NOMO-1 (cell line): ENCODE measurements around the gene NAPSA.
"Not testable (repeated sequence)": the region's sequence is repeated elsewhere in the genome, so short reads cannot be mapped to it uniquely, and the experiment has no call there.

Experiments
- DNase-seq, 2 experiments: peaks; one replicate each; lab custom pipeline; 2025; ENCODE audit not compliant: unreplicated experiment in 2 of 2; lab: John Stamatoyannopoulos, UW

Gene NAPSA

GRCh38 chr19:50365434-50366306, at the start of gene NAPSA:
Gene NAPSA, minus strand, starts transcription at chr19:50365639. Its CDS starts 18 bp downstream, at chr19:50365621.
- no peak for DNase-seq

DNA sequence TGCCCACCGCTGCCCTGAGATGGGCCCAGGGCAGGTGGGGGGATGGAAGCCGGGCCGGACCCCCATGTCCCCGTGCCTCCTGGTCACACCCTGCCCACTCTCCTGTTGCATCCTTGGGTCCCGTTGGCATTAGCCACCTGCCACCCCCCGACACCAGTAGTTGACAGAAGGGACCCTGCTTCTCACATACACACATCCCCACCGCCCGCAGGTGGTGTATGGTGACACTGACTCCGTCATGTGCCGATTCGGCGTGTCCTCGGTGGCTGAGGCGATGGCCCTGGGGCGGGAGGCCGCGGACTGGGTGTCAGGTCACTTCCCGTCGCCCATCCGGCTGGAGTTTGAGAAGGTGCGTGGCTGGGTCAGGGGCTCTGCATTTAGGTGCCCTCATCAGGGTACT, 48.1 kb upstream of the NAPSA start:
- no peak for DNase-seq

DNA sequence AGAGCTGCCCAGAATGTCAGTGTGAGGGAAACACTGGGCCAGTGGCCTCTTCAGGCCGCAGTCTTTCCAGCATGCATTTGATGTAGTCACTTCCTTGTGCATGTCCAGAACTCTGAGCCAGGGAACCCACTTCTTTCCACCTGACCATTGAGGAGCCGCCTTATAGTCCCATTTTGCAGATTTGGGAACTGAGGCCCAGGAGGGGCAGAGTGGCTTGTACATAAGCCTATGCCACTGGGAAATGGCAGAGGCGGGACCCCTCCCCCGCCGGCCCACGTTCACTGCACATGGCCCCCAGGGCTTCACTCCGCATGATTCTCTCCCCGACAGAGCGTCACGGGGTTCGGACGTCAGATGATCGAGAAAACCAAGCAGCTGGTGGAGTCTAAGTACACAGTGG, 47.7 kb upstream of the NAPSA start:
- no peak for DNase-seq

DNA sequence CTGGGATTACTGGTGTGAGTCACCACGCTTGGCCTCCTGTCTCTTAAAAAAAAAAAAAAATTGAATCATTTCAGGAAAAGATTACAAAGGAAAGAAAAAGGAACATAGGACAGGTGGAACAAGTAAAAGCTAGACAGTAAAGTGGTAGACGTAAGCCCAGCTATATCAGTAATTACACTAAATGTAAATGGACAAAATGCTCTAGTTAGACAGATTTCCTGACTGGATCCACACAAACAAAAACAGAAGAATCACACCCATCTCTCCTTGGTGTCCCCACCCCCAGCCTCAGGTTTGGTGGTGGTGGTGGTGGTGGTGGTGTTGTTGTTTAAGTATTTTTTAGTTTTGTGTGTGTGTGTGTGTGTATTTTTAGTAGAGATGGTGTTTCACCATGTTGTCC, 47.0 kb upstream of the NAPSA start:
- no peak for DNase-seq

GRCh38 chr19:50410109-50410508, 44.7 kb upstream of the NAPSA start:
- no peak for DNase-seq

DNA sequence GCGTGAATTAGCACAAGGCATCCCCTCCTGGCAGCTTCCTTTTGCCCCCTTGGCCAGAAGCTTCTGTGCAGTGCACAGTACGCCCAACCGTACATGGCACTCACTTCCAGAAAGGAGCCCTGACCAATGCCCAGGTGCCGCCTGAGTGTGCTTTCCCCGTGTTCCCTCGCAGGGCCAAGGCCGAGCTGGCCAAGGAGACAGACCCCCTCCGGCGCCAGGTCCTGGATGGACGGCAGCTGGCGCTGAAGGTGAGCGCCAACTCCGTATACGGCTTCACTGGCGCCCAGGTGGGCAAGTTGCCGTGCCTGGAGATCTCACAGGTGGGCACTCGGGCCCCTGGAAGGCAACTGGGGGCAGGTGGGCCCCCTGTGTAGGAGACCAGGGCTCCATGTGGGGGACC, 43.9 kb upstream of the NAPSA start:
- no peak for DNase-seq

DNA sequence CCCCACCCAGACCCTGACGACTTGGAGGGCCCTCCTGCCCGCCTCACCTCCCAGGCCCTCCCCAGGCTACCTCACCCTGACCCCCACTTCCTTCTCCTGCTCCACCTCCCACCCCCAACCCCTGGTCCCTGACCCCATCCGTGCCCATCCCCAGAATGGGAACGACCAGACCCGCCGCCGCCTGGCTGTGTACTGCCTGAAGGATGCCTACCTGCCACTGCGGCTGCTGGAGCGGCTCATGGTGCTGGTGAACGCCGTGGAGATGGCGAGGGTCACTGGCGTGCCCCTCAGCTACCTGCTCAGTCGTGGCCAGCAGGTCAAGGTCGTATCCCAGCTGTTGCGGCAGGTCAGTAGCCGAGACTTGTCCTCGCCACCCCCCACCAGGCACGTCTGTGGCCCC, 41.4 kb upstream of the NAPSA start:
- no peak for DNase-seq

DNA sequence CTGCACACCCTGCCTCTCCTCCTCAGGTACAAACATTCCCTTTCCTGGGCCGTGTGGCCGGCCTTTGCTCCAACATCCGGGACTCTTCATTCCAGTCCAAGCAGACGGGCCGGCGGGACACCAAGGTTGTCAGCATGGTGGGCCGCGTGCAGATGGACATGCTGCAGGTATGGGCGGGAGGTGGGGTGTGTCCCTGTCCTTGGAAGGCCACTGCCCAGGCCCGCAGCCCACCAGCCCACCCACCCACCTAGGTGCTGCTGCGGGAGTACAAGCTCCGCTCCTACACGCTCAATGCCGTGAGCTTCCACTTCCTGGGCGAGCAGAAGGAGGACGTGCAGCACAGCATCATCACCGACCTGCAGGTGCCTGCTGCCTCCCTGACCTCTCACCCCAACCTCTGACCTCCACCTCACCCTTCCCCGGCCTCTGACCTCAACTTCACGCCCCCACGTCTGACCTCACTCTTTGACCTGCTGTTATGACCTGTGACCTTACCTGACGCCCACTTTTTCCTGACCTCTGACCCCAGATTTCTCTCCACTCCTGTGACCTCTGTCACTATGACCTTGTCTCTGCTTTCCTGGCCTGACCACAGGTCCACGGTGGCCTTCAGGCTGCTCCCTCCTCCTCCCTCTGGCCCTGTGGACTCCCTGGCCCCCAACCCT, 40.8 kb upstream of the NAPSA start:
- DNase-seq, result no peak

DNA sequence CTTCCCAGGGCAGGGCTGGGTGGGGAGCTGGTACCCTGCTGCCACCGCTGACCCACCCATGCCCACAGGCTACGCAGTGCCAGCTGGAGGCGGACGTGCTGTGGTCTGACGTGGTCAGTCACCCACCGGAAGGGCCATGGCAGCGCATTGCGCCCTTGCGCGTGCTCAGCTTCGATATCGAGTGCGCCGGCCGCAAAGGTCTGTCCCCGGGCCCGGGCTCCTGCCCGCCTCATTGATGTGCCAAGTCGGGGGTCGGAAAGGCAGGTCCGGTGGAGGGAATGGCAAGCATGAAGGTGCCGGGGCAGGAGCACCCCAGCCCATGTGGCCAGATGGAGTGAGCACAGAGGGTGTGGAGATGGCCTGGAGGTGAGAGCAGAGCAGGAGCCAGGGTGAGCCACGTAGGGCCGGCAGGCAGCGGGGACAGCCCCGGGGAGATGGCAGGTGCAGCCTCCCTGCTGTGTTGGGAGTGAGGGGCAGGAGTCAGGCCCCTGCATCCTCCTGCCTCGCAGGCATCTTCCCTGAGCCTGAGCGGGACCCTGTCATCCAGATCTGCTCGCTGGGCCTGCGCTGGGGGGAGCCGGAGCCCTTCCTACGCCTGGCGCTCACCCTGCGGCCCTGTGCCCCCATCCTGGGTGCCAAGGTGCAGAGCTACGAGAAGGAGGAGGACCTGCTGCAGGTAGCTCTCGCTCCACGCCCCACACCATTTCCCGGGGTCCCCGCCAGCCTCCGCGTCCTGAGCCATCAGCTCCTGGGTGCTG, 37.3 kb upstream of the NAPSA start:
- DNase-seq, result no peak

DNA sequence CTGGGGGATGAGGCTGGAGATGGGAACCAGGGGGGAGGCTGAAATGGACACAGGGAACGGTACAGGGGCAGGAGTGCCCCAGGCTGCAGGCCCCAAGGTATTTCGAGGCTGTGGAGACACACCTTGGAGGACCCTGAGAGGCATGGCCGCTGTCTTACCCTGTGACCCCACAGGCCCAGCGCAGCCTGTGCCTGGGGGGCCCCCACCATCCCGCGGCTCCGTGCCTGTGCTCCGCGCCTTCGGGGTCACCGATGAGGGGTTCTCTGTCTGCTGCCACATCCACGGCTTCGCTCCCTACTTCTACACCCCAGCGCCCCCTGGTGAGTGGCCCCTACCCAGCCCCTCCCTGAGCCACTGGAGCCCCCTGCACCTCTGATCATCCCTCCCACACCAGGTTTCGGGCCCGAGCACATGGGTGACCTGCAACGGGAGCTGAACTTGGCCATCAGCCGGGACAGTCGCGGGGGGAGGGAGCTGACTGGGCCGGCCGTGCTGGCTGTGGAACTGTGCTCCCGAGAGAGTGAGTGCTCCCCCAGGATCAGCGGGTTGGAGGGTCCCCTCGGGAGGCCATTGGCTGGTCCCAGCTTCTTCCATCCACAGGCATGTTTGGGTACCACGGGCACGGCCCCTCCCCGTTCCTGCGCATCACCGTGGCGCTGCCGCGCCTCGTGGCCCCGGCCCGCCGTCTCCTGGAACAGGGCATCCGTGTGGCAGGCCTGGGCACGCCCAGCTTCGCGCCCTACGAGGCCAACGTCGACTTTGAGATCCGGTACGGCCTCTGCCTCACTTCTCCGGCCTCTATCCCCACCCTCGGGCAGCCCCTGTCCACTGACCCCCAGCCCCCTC, 36.4 kb upstream of the NAPSA start:
- no peak for DNase-seq

- no peak for DNase-seq
Measured at GRCh38 chr19:50399368-50399745, 33.9 kb upstream of the NAPSA start.

DNA sequence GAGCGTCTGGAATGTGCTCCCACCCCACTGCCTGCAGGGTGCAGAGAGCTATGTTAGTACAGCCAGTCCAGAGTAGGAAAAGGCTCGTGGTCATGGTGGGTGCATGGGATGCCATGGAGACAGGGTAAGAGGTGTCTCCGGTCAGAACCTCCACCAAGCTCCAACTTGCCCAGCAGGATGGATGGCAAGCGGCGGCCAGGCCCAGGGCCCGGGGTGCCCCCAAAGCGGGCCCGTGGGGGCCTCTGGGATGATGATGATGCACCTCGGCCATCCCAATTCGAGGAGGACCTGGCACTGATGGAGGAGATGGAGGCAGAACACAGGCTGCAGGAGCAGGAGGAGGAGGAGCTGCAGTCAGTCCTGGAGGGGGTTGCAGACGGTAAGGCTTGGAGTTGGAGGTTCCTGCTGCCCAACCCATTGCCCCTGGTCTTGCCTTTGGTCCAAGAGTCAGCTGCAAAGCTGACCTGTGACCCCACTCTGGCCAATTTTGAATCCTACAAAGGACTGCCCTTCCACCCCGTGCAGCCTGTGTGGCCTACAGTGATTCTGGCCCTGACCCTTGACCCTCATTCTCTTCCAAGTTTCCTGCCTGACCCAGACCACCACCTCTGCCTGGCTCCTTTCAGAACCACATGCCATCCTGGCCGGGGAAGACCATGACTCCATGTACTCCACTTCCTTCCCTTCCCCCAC, 33.4 kb upstream of the NAPSA start:
- DNase-seq, result no peak

- DNase-seq, result no peak
Measured at GRCh38 chr19:50394017-50394416, 28.6 kb upstream of the NAPSA start.

DNA sequence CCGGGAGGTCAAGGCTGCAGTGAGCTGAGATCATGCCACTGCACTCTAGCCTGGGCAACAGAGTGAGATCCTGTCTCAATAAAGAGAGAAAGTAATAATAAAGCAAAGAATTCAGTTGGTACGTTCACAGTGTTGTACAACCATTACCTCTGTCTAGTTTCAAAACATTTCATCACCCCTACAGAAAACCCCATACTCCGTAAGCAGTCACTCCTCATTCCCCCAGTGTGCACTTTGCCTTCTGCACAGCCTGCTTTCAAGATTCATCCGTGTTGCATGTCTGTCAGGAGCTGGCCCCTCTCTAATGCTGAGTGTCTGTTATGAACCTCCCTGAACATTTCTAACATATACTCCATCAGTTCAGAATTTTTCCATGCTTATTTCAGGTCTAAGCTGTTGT, 28.1 kb upstream of the NAPSA start:
- DNase-seq, result no peak

DNA sequence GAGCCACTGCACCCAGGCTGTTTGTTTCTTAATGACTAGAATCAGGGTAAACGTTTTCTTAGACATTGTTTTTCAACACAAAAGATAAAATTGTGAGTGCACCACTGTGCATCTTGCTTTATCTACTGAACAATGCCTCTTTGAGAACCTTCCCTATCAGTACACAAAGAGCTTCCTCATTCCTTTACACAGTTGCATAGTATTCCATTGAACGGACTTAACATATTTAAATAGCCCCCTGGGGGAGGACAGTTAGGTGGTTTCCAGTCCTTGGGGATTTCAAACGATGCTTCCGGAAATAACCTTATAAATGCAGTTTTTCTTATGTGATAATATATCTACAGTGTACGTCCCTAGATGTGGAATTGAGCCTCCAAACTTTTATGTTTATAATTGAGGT, 27.3 kb upstream of the NAPSA start:
- no peak for DNase-seq

- not testable (repeated sequence) for DNase-seq
Measured at GRCh38 chr19:50390952-50391351, 25.5 kb upstream of the NAPSA start.

DNA sequence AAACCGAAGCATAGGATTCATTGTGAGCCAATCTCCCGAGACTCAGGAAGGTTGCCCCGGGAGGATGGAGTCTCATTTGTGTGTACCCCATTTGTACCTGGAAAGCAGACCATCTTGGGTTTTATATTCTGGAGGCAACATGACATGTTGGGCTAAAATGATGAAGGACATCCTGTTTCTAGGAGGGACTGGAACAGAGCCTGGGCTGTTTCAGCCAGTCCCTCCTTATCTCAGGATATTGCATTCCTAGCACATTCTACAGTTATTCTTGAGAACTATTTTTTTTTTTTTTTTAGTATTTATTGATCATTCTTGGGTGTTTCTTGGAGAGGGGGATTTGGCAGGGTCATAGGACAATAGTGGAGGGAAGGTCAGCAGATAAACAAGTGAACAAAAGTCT, 24.9 kb upstream of the NAPSA start:
- DNase-seq, result not testable (repeated sequence)

GRCh38 chr19:50387868-50388245, 22.4 kb upstream of the NAPSA start:
- no peak for DNase-seq

- DNase-seq, result peak; percentile 63 to 69
Measured at GRCh38 chr19:50387176-50387867, 21.9 kb upstream of the NAPSA start.
